A673 (cell line): ENCODE results near the gene MCM5. TPM values are rescaled to one million over a fixed set of nuclear protein-coding genes. Genes with fewer than 3 reads are reported as not detected.
A peak's percentile ranks its signal among the peaks of the same experiment; 100 is the strongest.

Source experiments
- BruUV-seq: library from RNA; stranded (reverse); fragments of 400-500 nt; replicated peaks from 2 replicates; lab custom pipeline; 2021; lab: Mats Ljungman, UMichigan
- CTCF ChIA-PET: fragments of 300-600 bp; sonication (Branson Sonifier 250); formaldehyde crosslinking; loops from one replicate; lab custom pipeline; 2022; ENCODE audit warnings: antibody characterized with exemption; lab: Charles Lee
- POLR2A ChIA-PET: fragments of 300-600 bp; sonication (Branson Sonifier 250); formaldehyde crosslinking; loops from one replicate; lab custom pipeline; 2022; ENCODE audit warnings: antibody characterized with exemption; ENCODE audit not compliant: low non-redundant PET; lab: Charles Lee
- DNase-seq: peaks from one replicate; pipeline ENCODE4 v3.0.0-alpha.2; 2015; ENCODE audit warnings: low spot score
- H3K27ac ChIP-seq: fragments of 200-600 bp; sonication (generic); 2 replicates; pipeline ENCODE4 v1.5.1; 2016; ENCODE audit warnings: mixed run types, low read depth, mild to moderate bottlenecking, mixed read lengths, antibody characterized with exemption, low read length; ENCODE audit not compliant: poor library complexity, severe bottlenecking
- H3K27me3 ChIP-seq: fragments of 200-600 bp; sonication (generic); replicated peaks from 2 replicates; pipeline ENCODE4 v1.6.1; 2017; ENCODE audit warnings: mixed run types, low read depth, mild to moderate bottlenecking, mixed read lengths, antibody characterized with exemption, low read length; ENCODE audit not compliant: insufficient read depth, poor library complexity
- H3K36me3 ChIP-seq: fragments of 200-600 bp; sonication (generic); 2 replicates; pipeline ENCODE4 v1.6.1; 2016; ENCODE audit warnings: mixed run types, mild to moderate bottlenecking, mixed read lengths, antibody characterized with exemption, low read length; ENCODE audit not compliant: insufficient read depth, poor library complexity, severe bottlenecking
- H3K4me1 ChIP-seq: fragments of 200-600 bp; sonication (generic); 2 replicates; pipeline ENCODE4 v1.6.1; 2017; ENCODE audit warnings: mixed run types, mild to moderate bottlenecking, mixed read lengths, antibody characterized with exemption, low read length; ENCODE audit not compliant: insufficient read depth, poor library complexity, severe bottlenecking
- H3K4me3 ChIP-seq: fragments of 200-600 bp; sonication (generic); 2 replicates; pipeline ENCODE4 v1.5.1; 2016; ENCODE audit warnings: low read depth, mixed run types, mild to moderate bottlenecking, mixed read lengths, low read length; ENCODE audit not compliant: poor library complexity, severe bottlenecking
- H3K9me3 ChIP-seq: fragments of 200-600 bp; sonication (generic); 2 replicates; pipeline ENCODE4 v1.6.1; 2016; ENCODE audit warnings: mixed run types, low read depth, mild to moderate bottlenecking, mixed read lengths, antibody characterized with exemption, low read length; ENCODE audit not compliant: poor library complexity, severe bottlenecking
- CTCF ChIP-seq: fragments of 300-800, 200-600 bp; sonication (generic); conservative IDR thresholded peaks from 2 replicates; pipeline ENCODE4 v1.5.1; 2017; ENCODE audit warnings: low read depth, mild to moderate bottlenecking, antibody characterized with exemption, low read length, moderate library complexity, mixed read lengths
- EZH2 ChIP-seq: fragments of 200-600 bp; sonication (generic); IDR thresholded peaks from 2 replicates; pipeline ENCODE4 v1.6.1; 2017; ENCODE audit warnings: borderline replicate concordance, low read depth, mild to moderate bottlenecking, mixed read lengths, antibody characterized with exemption, low read length; ENCODE audit not compliant: poor library complexity, severe bottlenecking
- intact Hi-C: fragments of 100-400 bp; cut with micrococcal nuclease; formaldehyde crosslinking; loops from one replicate; pipeline ENCODE4 v1.10.0; 2022; ENCODE audit not compliant: unreplicated experiment
- total RNA-seq: library from RNA; stranded (reverse); gene quantifications from 2 replicates; pipeline ENCODE4 v1.2.3, GENCODE V29; 2021

Gene MCM5
- total RNA-seq, 1 experiment from 2014 or later: 245 TPM

GRCh38 chr22:35352214-35353111 lies 47.5 kb upstream of the MCM5 start:
- Histone ChIP-seq H3K27ac (no peak overlapping the region), H3K27me3 (no peaks in the 10 kb centered on the region), H3K4me1 (peaks cover 13% of the 10 kb centered on the region), H3K4me3 (no peak overlapping the region), H3K9me3 (no peaks in the 10 kb centered on the region), H3K36me3 (no peaks in the 10 kb centered on the region)
- no peak for DNase-seq
- CTCF ChIA-PET: no interaction called here
- TF ChIP-seq EZH2: no peak
- TF ChIP-seq CTCF: 0 out of 2 replicates have a peak, but pooled peaks have one; percentile 13
- no TSS peak for BruUV-seq
- intact Hi-C loops: loop anchor here (5.0 kb wide), 2 partner anchors 105 to 770 kb away; no protein-coding TSS in a partner anchor
- POLR2A ChIA-PET: no interaction called here

GRCh38 chr22:35353318-35353717 lies 46.6 kb upstream of the MCM5 start:
- ChIA-PET CTCF (no interaction called here), POLR2A (interaction anchor here (0.7 kb wide), 1 partner anchor 587 kb away, joined by 5 read pairs; no protein-coding TSS in a partner anchor)

GRCh38 chr22:35354068-35354467 lies 45.9 kb upstream of the MCM5 start:
- intact Hi-C loops: loop anchor here (5.0 kb wide), 2 partner anchors 103 to 768 kb away; no protein-coding TSS in a partner anchor
- Histone ChIP-seq H3K4me1 (peaks cover 13% of the 10 kb centered on the region), H3K9me3 (no peaks in the 10 kb centered on the region), H3K27ac (no peak overlapping the region), H3K4me3 (no peak overlapping the region), H3K36me3 (no peaks in the 10 kb centered on the region), H3K27me3 (no peaks in the 10 kb centered on the region)
- ChIA-PET POLR2A (no interaction called here), CTCF (no interaction called here)
- TF ChIP-seq CTCF: no peak
- no peak for TF ChIP-seq EZH2
- no TSS peak for BruUV-seq
- DNase-seq: no peak

More at GRCh38 chr22:35353318-35353717, 46.6 kb upstream of the MCM5 start:
- intact Hi-C loops: loop anchor here (5.0 kb wide), 2 partner anchors 104 to 769 kb away; no protein-coding TSS in a partner anchor
- Histone ChIP-seq H3K4me1 (peaks cover 13% of the 10 kb centered on the region), H3K4me3 (no peak overlapping the region), H3K36me3 (no peaks in the 10 kb centered on the region), H3K9me3 (no peaks in the 10 kb centered on the region), H3K27me3 (no peaks in the 10 kb centered on the region), H3K27ac (no peak overlapping the region)
- TF ChIP-seq EZH2 (no peak), CTCF (no peak)
- no peak for DNase-seq
- no TSS peak for BruUV-seq
